Osteoblast (primary cell): ENCODE measurements around the gene SFI1. TPM values are rescaled to one million over a fixed set of nuclear protein-coding genes. Genes with fewer than 3 reads are reported as not detected.
A peak's percentile ranks its signal among the peaks of the same experiment; 100 is the strongest.

Experiments
- DNase-seq: peaks from one replicate; pipeline ENCODE4 v3.0.0; 2011; ENCODE audit warnings: low spot score, mixed read lengths; ENCODE audit not compliant: insufficient read length; ENCODE audit errors: missing footprints
- H2AFZ ChIP-seq: 2 replicates; pipeline ENCODE4 v1.6.0; 2011; ENCODE audit warnings: mild to moderate bottlenecking, low read length
- H3K27ac ChIP-seq: 2 replicates; pipeline ENCODE4 v1.5.1; 2011; ENCODE audit warnings: mild to moderate bottlenecking, low read depth, low read length, moderate library complexity
- H3K27me3 ChIP-seq: 2 replicates; pipeline ENCODE4 v1.6.0; 2012; ENCODE audit warnings: mild to moderate bottlenecking, control low read depth, inconsistent platforms, low read length, moderate library complexity; ENCODE audit not compliant: insufficient read depth
- H3K36me3 ChIP-seq: 2 replicates; pipeline ENCODE4 v1.5.1; 2011; ENCODE audit warnings: mild to moderate bottlenecking, low read length, control low read depth, moderate library complexity; ENCODE audit not compliant: insufficient read depth
- H3K4me1 ChIP-seq: 2 replicates; pipeline ENCODE4 v1.5.1; 2011; ENCODE audit warnings: mild to moderate bottlenecking, low read length, control low read depth, moderate library complexity; ENCODE audit not compliant: insufficient read depth
- H3K4me2 ChIP-seq: 2 replicates; pipeline ENCODE4 v1.6.0; 2011; ENCODE audit warnings: mild to moderate bottlenecking, low read length; ENCODE audit not compliant: insufficient read depth
- H3K4me3 ChIP-seq: fragments of 200-600 bp; sonication (generic); 3 replicates; pipeline ENCODE4 v1.5.1; 2012; ENCODE audit warnings: mild to moderate bottlenecking, low read length, inconsistent platforms; ENCODE audit not compliant: insufficient read depth
- H3K79me2 ChIP-seq: 2 replicates; pipeline ENCODE4 v1.6.0; 2012; ENCODE audit warnings: mild to moderate bottlenecking, low read length, control low read depth, inconsistent platforms; ENCODE audit not compliant: insufficient read depth
- H3K9me3 ChIP-seq: 2 replicates; pipeline ENCODE4 v1.5.1; 2011; ENCODE audit warnings: low read depth, low read length, control low read depth
- H4K20me1 ChIP-seq: 2 replicates; pipeline ENCODE4 v1.6.0; 2012; ENCODE audit warnings: mild to moderate bottlenecking, low read length, control low read depth; ENCODE audit not compliant: insufficient read depth
- total RNA-seq: library from RNA; depleted of rRNA; stranded (reverse); fragments of >200 nt; gene quantifications from 2 replicates; pipeline ENCODE4 v1.2.3, GENCODE V29; 2012
- TF ChIP-seq, protein P1 (sequence below): IDR thresholded peaks from 2 replicates; pipeline ENCODE4 v1.5.1; 2011; ENCODE audit warnings: mild to moderate bottlenecking, low read depth, low read length, moderate library complexity; ENCODE audit errors: extremely low read depth

The SFI1 gene
- total RNA-seq, 1 donor: 16.6 TPM

DNA sequence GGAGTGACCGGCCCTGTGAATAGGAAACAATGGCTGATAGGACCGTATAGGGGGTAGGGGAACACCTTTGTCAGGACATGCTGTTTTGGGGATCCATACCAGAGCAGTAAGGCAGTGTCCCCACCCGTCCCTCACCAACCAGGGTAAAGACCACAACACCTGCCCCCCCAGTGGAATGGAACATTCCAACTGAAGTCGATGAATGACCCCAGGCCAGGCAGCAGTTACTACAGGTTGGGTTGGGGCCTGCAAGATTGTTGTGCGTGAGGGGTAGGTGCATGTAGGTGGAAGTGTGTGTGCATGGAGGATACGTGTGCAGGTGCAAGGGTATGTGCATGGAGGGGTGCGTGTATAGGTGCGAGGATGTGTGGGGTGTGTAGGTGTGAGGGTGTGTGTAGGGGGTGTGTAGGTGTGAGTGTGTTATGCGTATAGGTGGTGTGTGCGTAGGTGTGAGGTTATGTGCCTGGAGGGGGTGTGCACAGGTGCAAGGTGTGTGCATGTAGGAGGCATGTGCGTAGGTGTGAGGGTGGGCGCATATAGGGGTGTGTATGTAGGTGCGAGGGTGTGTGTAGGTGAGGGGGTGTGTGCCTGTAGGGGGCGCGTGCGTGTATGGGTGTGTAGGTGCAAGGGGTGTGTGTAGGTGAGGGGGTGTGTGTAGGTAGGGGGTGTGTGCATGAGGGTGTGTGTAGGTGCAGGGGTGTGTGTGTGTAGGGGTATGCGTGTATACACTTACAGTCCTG lies 132.8 kb downstream of the SFI1 start:
- H2AFZ ChIP-seq: no peak overlapping the region
- H3K4me3 ChIP-seq: peak overlapping the region; percentile 90
- H3K4me1 ChIP-seq: peaks cover 20% of the 10 kb centered on the region
- peaks cover 97% of the 10 kb centered on the region for H3K79me2 ChIP-seq
- peak overlapping the region; percentile 88 for H3K4me2 ChIP-seq
- DNase-seq: peak; percentile 69
- no peaks in the 10 kb centered on the region for H3K27me3 ChIP-seq
- H4K20me1 ChIP-seq: peaks cover 57% of the 10 kb centered on the region
- H3K27ac ChIP-seq: no peak overlapping the region
- TF ChIP-seq, protein P1, sequence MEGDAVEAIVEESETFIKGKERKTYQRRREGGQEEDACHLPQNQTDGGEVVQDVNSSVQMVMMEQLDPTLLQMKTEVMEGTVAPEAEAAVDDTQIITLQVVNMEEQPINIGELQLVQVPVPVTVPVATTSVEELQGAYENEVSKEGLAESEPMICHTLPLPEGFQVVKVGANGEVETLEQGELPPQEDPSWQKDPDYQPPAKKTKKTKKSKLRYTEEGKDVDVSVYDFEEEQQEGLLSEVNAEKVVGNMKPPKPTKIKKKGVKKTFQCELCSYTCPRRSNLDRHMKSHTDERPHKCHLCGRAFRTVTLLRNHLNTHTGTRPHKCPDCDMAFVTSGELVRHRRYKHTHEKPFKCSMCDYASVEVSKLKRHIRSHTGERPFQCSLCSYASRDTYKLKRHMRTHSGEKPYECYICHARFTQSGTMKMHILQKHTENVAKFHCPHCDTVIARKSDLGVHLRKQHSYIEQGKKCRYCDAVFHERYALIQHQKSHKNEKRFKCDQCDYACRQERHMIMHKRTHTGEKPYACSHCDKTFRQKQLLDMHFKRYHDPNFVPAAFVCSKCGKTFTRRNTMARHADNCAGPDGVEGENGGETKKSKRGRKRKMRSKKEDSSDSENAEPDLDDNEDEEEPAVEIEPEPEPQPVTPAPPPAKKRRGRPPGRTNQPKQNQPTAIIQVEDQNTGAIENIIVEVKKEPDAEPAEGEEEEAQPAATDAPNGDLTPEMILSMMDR: no peak
- H3K9me3 ChIP-seq: no peaks in the 10 kb centered on the region
- peaks cover 11% of the 10 kb centered on the region for H3K36me3 ChIP-seq

DNA sequence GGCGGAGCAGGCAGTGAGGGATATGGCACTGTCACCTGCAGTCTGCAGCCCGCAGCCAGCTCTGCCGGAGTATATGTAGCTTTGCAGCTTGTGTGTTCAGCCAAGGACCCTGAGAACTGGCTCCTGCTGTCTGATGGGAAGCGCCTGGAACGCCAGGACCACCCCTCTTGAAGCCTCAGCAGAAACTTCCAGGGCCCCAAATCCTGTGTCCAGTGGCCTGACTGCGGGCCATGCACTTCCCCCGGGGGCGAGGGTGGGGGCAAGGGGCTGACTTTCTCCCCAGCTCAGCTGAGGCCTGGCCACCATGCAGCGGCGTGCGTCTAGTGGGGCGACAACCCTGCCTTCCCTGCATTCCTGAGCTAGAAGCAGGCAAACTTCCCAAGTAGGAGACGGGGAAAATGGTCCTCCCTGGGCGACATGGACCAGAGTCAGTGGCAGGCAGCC lies 133.4 kb downstream of the SFI1 start:
- peaks cover 20% of the 10 kb centered on the region for H3K4me1 ChIP-seq
- no peaks in the 10 kb centered on the region for H3K27me3 ChIP-seq

DNA sequence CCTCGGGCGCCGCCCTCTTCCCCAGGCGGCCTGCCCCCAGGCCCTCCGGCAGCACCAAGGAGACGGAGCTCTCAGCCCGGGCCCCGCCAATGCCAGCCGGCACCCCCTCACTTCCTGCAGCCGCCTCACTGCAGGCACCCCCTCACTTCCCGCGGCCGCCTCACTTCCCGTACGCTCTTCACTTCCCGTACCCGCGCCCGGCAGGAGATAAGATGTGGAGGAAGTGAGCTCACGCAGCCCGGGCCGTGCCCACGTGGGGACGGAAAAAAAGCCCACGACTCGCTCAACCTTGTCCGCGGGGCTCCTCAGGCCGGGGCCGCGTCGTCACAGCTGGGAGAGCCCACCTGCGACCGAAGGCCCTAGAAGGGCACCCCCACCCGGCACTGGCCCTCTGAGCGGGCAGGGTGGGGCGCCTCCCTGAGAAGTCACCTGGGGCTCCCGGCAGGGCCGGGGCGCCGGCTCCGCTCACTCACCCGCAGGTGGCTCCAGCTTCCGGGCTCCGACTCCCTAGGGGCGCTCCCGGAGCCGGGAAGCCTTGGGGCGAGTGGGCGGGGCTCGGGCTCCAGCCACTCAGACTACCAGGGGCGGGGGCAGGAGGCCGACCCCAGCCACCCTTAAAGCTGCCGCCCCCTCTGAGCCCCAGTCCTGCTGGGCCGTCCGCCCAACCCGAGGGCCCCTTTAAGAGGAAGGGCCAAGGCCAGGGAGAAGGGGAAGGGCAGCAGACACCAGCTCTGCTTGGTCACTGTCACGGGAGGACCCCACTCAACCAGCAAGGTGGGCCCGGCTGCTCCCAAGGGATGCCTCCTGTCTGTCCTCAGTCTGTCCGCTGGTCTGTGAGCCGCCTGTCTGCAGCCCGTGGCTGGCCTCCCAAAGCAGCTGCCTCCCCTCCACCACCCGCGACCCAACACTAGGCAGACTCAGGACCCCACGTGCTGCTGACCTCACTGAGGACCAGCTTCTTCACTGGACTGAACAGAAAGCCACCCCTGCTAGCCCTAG lies 134.3 kb downstream of the SFI1 start:
- peaks cover 55% of the 10 kb centered on the region for H4K20me1 ChIP-seq

More for the DNA sequence above, 133.4 kb downstream of the SFI1 start:
- peaks cover 11% of the 10 kb centered on the region for H3K36me3 ChIP-seq
- H3K9me3 ChIP-seq: no peaks in the 10 kb centered on the region
- peaks cover 94% of the 10 kb centered on the region for H3K79me2 ChIP-seq
- DNase-seq: no peak
- peak overlapping the region; percentile 89 for H3K27ac ChIP-seq
- TF ChIP-seq, protein P1: no peak
- H3K4me2 ChIP-seq: peak overlapping the region; percentile 88
- peaks cover 58% of the 10 kb centered on the region for H4K20me1 ChIP-seq
- H2AFZ ChIP-seq: peak overlapping the region; percentile 35
- peak overlapping the region; percentile 90 for H3K4me3 ChIP-seq

More for the DNA sequence above, 134.3 kb downstream of the SFI1 start:
- Histone ChIP-seq H3K79me2 (peaks cover 93% of the 10 kb centered on the region), H3K27me3 (no peaks in the 10 kb centered on the region), H3K4me1 (peaks cover 20% of the 10 kb centered on the region), H3K36me3 (peaks cover 11% of the 10 kb centered on the region), H3K4me3 (peak overlapping the region; percentile 90), H3K4me2 (peak overlapping the region; percentile 88), H3K27ac (peak overlapping the region; percentile 89), H2AFZ (peak overlapping the region; percentile 77), H3K9me3 (no peaks in the 10 kb centered on the region)
- DNase-seq: peak; percentile 99
- TF ChIP-seq, protein P1: no peak
